GM21390 (cell line): Measurements from ENCODE around the gene PLEKHG4.
A peak's percentile ranks its signal among the peaks of the same experiment; 100 is the strongest.

Experiments used
- ATAC-seq: cut with Tn5 transposase; IDR thresholded peaks from one replicate; pipeline ENCODE4 v1.9.1; 2021; ENCODE audit not compliant: unreplicated experiment

PLEKHG4 gene

GRCh38 chr16:67264277-67264676, 15.1 kb upstream of the PLEKHG4 start:
- ATAC-seq = no peak

- no peak for ATAC-seq
Measured at GRCh38 chr16:67264866-67265265, 14.5 kb upstream of the PLEKHG4 start.

GRCh38 chr16:67265834-67266233, 13.5 kb upstream of the PLEKHG4 start:
- ATAC-seq = no peak

GRCh38 chr16:67268136-67268579, 11.2 kb upstream of the PLEKHG4 start:
- no peak for ATAC-seq

GRCh38 chr16:67269766-67270165, 9.6 kb upstream of the PLEKHG4 start:
- ATAC-seq = no peak

- no peak for ATAC-seq
Measured at GRCh38 chr16:67270931-67271338, 8.4 kb upstream of the PLEKHG4 start.

GRCh38 chr16:67271446-67271845, 7.9 kb upstream of the PLEKHG4 start:
- no peak for ATAC-seq

- no peak for ATAC-seq
Measured at GRCh38 chr16:67275321-67275720, 4.0 kb upstream of the PLEKHG4 start.

GRCh38 chr16:67277294-67277998, 1.9 kb upstream of the PLEKHG4 start:
- no peak for ATAC-seq

GRCh38 chr16:67277999-67278772, 1.1 kb upstream of the PLEKHG4 start:
- no peak for ATAC-seq

- peak; percentile 38 for ATAC-seq
Measured at GRCh38 chr16:67278773-67279295, 498 bp upstream of the PLEKHG4 start.

GRCh38 chr16:67280090-67281015, 1.0 kb downstream of the PLEKHG4 start:
- ATAC-seq = no peak

- no peak for ATAC-seq
Measured at GRCh38 chr16:67281536-67282446, 2.5 kb downstream of the PLEKHG4 start.

- ATAC-seq = no peak
Measured at GRCh38 chr16:67282447-67282805, 3.1 kb downstream of the PLEKHG4 start.

- no peak for ATAC-seq
Measured at GRCh38 chr16:67283039-67283825, 3.9 kb downstream of the PLEKHG4 start.

- no peak for ATAC-seq
Measured at GRCh38 chr16:67283826-67284555, 4.7 kb downstream of the PLEKHG4 start.

- no peak for ATAC-seq
Measured at GRCh38 chr16:67284699-67285646, 5.6 kb downstream of the PLEKHG4 start.
